ENCODE data around the gene CCDC85A.
A peak's percentile ranks its signal among the peaks of the same experiment; 100 is the strongest.

Gene CCDC85A

DNA sequence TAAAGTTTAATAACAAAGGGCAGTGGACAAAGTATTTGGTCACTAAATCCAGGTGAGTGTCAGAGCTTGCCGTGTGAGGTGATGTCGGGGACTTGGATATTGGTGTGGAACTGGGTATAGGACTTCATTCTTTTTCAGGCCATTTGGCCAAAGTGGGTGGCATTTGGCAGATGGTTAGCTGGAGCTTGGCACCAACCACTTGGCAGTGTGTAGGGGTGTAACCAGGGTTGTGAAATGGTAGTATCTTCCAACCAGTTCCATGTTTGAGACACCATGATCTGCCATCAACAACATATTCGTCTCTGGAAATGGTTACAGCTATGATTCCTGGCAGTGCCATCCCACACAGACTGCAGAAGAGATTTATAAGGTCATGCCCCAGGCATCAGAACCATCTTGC, 113.9 kb downstream of the CCDC85A start:
- TF ChIP-seq ISL1 (CRISPR knock-in tag; IDR thresholded peaks at IDR 0.05): no peak
- TF ChIP-seq BACH2 (CRISPR knock-in tag; IDR thresholded peaks at IDR 0.05; ENCODE audit: borderline replicate concordance): no peak
- TF ChIP-seq, protein P1, sequence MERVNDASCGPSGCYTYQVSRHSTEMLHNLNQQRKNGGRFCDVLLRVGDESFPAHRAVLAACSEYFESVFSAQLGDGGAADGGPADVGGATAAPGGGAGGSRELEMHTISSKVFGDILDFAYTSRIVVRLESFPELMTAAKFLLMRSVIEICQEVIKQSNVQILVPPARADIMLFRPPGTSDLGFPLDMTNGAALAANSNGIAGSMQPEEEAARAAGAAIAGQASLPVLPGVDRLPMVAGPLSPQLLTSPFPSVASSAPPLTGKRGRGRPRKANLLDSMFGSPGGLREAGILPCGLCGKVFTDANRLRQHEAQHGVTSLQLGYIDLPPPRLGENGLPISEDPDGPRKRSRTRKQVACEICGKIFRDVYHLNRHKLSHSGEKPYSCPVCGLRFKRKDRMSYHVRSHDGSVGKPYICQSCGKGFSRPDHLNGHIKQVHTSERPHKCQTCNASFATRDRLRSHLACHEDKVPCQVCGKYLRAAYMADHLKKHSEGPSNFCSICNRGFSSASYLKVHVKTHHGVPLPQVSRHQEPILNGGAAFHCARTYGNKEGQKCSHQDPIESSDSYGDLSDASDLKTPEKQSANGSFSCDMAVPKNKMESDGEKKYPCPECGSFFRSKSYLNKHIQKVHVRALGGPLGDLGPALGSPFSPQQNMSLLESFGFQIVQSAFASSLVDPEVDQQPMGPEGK (CRISPR knock-in tag; IDR thresholded peaks at IDR 0.05; ENCODE audit: borderline replicate concordance): no peak
- no peak for TF ChIP-seq ZFP3 (CRISPR knock-in tag; IDR thresholded peaks at IDR 0.05)
- no peak for TF ChIP-seq ARNTL (CRISPR knock-in tag; IDR thresholded peaks at IDR 0.05; ENCODE audit: borderline replicate concordance, low read depth)
- TF ChIP-seq, protein P2, sequence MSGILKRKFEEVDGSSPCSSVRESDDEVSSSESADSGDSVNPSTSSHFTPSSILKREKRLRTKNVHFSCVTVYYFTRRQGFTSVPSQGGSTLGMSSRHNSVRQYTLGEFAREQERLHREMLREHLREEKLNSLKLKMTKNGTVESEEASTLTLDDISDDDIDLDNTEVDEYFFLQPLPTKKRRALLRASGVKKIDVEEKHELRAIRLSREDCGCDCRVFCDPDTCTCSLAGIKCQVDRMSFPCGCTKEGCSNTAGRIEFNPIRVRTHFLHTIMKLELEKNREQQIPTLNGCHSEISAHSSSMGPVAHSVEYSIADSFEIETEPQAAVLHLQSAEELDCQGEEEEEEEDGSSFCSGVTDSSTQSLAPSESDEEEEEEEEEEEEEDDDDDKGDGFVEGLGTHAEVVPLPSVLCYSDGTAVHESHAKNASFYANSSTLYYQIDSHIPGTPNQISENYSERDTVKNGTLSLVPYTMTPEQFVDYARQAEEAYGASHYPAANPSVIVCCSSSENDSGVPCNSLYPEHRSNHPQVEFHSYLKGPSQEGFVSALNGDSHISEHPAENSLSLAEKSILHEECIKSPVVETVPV (CRISPR knock-in tag; IDR thresholded peaks at IDR 0.05): no peak
- no peak for TF ChIP-seq OSR1 (CRISPR knock-in tag; IDR thresholded peaks at IDR 0.05)
- no peak for TF ChIP-seq ZFP30 (CRISPR knock-in tag; IDR thresholded peaks at IDR 0.05)
- ATAC-seq: no peak; the same call in 2 of the 3 replicates

DNA sequence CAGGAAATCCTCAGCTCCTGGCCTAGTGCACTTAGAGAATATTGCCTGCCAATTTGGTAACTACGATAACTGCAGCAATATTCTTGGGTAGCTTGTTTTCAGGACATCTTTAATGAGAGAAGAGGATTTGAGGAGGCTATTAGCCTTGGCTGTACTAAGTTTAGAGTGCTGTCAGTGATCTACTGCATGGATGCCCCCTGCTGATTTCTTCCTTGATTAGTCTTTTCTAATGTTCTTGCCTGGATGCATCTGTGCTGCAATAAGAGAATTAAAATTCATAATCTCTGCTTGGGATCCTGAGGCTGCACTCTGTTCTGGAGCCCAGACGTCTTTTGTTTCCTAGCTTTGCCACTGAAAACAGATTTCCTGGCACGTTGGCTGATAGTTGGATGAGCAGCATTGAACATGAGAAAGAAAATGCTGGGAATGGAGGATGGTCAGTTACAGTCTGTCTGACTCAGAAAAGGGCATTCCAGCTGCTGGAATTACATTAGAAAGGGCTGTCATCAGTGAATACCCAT, 115.4 kb downstream of the CCDC85A start:
- peak; percentile 75 for ATAC-seq
- no peak for TF ChIP-seq OSR1 (CRISPR knock-in tag; IDR thresholded peaks at IDR 0.05)

DNA sequence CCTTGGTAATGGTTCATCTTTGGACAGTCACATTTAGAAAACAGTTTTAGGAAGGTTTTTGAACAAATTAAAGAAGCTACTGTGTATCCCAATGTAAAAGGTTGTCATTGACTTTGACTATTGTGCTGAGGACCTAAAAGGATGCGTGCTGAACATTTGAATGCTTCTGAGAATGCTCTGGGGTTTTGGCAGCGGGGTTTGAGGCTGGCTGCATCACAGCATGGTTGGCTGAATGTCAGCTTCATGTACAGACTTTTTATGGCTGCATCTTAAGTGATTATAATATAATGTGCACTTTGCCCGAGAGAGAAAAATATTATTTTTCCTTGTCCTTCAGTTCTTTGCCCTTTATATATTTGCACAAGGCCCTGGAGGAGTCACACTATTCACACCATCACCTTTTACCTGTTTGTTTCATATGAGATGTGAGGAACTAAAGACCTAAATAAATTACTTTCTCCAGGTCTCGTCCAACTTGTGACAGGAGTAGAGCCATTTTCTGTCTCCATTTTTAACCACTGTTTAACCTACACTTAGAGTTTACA, 125.9 kb downstream of the CCDC85A start:
- ATAC-seq: peak; percentile 9; the same call in 2 of the 3 replicates
- TF ChIP-seq TOX (CRISPR knock-in tag; IDR thresholded peaks at IDR 0.05; ENCODE audit: borderline replicate concordance) (no peak), ZNF70 (CRISPR knock-in tag; IDR thresholded peaks at IDR 0.05) (no peak), CSDC2 (CRISPR knock-in tag; IDR thresholded peaks at IDR 0.05) (no peak), PPARA (CRISPR knock-in tag; IDR thresholded peaks at IDR 0.05; ENCODE audit: borderline replicate concordance) (no peak), TCF4 (CRISPR knock-in tag; IDR thresholded peaks at IDR 0.05; ENCODE audit: borderline replicate concordance) (no peak), GLIS3 (CRISPR knock-in tag; IDR thresholded peaks at IDR 0.05) (no peak), OSR1 (CRISPR knock-in tag; IDR thresholded peaks at IDR 0.05) (no peak)
- TF ChIP-seq, protein P1 (CRISPR knock-in tag; IDR thresholded peaks at IDR 0.05; ENCODE audit: borderline replicate concordance): no peak

DNA sequence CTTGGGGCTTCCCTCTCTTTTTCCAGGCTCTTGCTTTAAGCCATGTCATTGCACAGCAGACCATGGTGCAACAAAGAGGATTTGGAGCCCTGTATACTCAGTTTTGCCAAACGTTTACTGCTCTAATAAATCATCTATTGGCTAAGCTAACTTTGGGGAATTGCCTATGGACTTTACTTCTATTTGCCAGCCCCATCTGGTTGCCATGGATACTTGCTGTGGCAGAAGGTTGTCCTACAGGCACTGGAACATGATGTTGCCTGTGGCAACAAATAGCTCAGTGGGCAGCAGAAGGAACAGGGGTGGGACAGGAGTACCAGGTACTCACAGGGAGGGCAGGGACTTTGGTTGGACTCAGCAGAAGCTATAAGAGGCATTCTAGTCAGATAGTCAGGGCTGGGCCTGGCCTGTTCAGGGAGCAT, 129.7 kb downstream of the CCDC85A start:
- no peak for TF ChIP-seq ESRRG (CRISPR knock-in tag; IDR thresholded peaks at IDR 0.05)
- TF ChIP-seq, protein P3, sequence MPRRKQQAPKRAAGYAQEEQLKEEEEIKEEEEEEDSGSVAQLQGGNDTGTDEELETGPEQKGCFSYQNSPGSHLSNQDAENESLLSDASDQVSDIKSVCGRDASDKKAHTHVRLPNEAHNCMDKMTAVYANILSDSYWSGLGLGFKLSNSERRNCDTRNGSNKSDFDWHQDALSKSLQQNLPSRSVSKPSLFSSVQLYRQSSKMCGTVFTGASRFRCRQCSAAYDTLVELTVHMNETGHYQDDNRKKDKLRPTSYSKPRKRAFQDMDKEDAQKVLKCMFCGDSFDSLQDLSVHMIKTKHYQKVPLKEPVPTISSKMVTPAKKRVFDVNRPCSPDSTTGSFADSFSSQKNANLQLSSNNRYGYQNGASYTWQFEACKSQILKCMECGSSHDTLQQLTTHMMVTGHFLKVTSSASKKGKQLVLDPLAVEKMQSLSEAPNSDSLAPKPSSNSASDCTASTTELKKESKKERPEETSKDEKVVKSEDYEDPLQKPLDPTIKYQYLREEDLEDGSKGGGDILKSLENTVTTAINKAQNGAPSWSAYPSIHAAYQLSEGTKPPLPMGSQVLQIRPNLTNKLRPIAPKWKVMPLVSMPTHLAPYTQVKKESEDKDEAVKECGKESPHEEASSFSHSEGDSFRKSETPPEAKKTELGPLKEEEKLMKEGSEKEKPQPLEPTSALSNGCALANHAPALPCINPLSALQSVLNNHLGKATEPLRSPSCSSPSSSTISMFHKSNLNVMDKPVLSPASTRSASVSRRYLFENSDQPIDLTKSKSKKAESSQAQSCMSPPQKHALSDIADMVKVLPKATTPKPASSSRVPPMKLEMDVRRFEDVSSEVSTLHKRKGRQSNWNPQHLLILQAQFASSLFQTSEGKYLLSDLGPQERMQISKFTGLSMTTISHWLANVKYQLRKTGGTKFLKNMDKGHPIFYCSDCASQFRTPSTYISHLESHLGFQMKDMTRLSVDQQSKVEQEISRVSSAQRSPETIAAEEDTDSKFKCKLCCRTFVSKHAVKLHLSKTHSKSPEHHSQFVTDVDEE (CRISPR knock-in tag; IDR thresholded peaks at IDR 0.05): no peak
- no peak for TF ChIP-seq RARB (CRISPR knock-in tag; IDR thresholded peaks at IDR 0.05)
- TF ChIP-seq ZNF70 (CRISPR knock-in tag; IDR thresholded peaks at IDR 0.05): no peak
- no peak for TF ChIP-seq CSDC2 (CRISPR knock-in tag; IDR thresholded peaks at IDR 0.05)
- TF ChIP-seq, protein P4, sequence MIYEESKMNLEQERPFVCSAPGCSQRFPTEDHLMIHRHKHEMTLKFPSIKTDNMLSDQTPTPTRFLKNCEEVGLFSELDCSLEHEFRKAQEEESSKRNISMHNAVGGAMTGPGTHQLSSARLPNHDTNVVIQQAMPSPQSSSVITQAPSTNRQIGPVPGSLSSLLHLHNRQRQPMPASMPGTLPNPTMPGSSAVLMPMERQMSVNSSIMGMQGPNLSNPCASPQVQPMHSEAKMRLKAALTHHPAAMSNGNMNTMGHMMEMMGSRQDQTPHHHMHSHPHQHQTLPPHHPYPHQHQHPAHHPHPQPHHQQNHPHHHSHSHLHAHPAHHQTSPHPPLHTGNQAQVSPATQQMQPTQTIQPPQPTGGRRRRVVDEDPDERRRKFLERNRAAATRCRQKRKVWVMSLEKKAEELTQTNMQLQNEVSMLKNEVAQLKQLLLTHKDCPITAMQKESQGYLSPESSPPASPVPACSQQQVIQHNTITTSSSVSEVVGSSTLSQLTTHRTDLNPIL (CRISPR knock-in tag; IDR thresholded peaks at IDR 0.05; ENCODE audit: low read depth): no peak
- TF ChIP-seq ZFP3 (CRISPR knock-in tag; IDR thresholded peaks at IDR 0.05): no peak
- no peak for TF ChIP-seq TOX (CRISPR knock-in tag; IDR thresholded peaks at IDR 0.05; ENCODE audit: borderline replicate concordance)
- TF ChIP-seq PPARA (CRISPR knock-in tag; IDR thresholded peaks at IDR 0.05; ENCODE audit: borderline replicate concordance): no peak
- no peak for TF ChIP-seq ZNF8 (CRISPR knock-in tag; IDR thresholded peaks at IDR 0.05)
- TF ChIP-seq, protein P5, sequence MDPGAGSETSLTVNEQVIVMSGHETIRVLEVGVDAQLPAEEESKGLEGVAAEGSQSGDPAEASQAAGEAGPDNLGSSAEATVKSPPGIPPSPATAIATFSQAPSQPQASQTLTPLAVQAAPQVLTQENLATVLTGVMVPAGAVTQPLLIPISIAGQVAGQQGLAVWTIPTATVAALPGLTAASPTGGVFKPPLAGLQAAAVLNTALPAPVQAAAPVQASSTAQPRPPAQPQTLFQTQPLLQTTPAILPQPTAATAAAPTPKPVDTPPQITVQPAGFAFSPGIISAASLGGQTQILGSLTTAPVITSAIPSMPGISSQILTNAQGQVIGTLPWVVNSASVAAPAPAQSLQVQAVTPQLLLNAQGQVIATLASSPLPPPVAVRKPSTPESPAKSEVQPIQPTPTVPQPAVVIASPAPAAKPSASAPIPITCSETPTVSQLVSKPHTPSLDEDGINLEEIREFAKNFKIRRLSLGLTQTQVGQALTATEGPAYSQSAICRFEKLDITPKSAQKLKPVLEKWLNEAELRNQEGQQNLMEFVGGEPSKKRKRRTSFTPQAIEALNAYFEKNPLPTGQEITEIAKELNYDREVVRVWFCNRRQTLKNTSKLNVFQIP (CRISPR knock-in tag; IDR thresholded peaks at IDR 0.05; ENCODE audit: borderline replicate concordance, low read depth): no peak
- TF ChIP-seq ARNTL (CRISPR knock-in tag; IDR thresholded peaks at IDR 0.05; ENCODE audit: borderline replicate concordance, low read depth): no peak
- TF ChIP-seq, protein P2 (CRISPR knock-in tag; IDR thresholded peaks at IDR 0.05): no peak
- no peak for TF ChIP-seq GLIS3 (CRISPR knock-in tag; IDR thresholded peaks at IDR 0.05)
- TF ChIP-seq OSR1 (CRISPR knock-in tag; IDR thresholded peaks at IDR 0.05): no peak
- TF ChIP-seq SNAI2 (CRISPR knock-in tag; IDR thresholded peaks at IDR 0.05): no peak

More for the DNA sequence above, 129.7 kb downstream of the CCDC85A start:
- ATAC-seq: peak; percentile 14

Data from SK-N-SH treated with all-trans-retinoic acid at 6 μM for 48 hours (cell line).